ENCODE measurements around the gene NPAT.

GRCh38 chr11:108253176-108253575 is 30.7 kb upstream of the NPAT start:
- TF ChIP-seq CTCF (IDR thresholded peaks at IDR 0.05; ENCODE audit: borderline replicate concordance, extremely low read depth, low read length, poor library complexity, severe bottlenecking), result no peak
- no peak for TF ChIP-seq EZH2 (IDR thresholded peaks at IDR 0.05; ENCODE audit: borderline replicate concordance, low read depth, low read length, severe bottlenecking)
